ENCODE results near the gene CACNA1C.
A peak's percentile ranks its signal among the peaks of the same experiment; 100 is the strongest.

The CACNA1C gene

GRCh38 chr12:2691006-2691344, 638.2 kb downstream of the CACNA1C start:
- peak overlapping the region; percentile 40 for H3K4me3 ChIP-seq (ENCODE audit: low read depth, low read length)
- peak; percentile 31 for DNase-seq (ENCODE audit: low read depth)
- TF ChIP-seq CTCF (conservative IDR thresholded peaks at IDR 0.05; ENCODE audit: low read depth, low read length) = peak; percentile 31

- TF ChIP-seq CTCF (conservative IDR thresholded peaks at IDR 0.05; ENCODE audit: low read depth, low read length) = no peak
- H3K4me3 ChIP-seq (ENCODE audit: low read depth, low read length) = peak overlapping the region; percentile 40
- no peak for DNase-seq (ENCODE audit: low read depth)
These were observed 638.7 kb downstream of the CACNA1C start for GRCh38 chr12:2691345-2692071.

- TF ChIP-seq CTCF (conservative IDR thresholded peaks at IDR 0.05; ENCODE audit: low read depth, low read length) = no peak
- H3K4me3 ChIP-seq (ENCODE audit: low read depth, low read length) = no peak overlapping the region
- no peak for DNase-seq (ENCODE audit: low read depth)
These were observed 639.3 kb downstream of the CACNA1C start for GRCh38 chr12:2692080-2692479.

GRCh38 chr12:2693244-2693860, 640.6 kb downstream of the CACNA1C start:
- peak; percentile 17 for DNase-seq (ENCODE audit: low read depth)
- no peak overlapping the region for H3K4me3 ChIP-seq (ENCODE audit: low read depth, low read length)
- peak; percentile 13 for TF ChIP-seq CTCF (conservative IDR thresholded peaks at IDR 0.05; ENCODE audit: low read depth, low read length)

- no peak for TF ChIP-seq CTCF (conservative IDR thresholded peaks at IDR 0.05; ENCODE audit: low read depth, low read length)
- DNase-seq (ENCODE audit: low read depth) = no peak
- no peak overlapping the region for H3K4me3 ChIP-seq (ENCODE audit: low read depth, low read length)
These were observed 641.3 kb downstream of the CACNA1C start for GRCh38 chr12:2693980-2694610.

GRCh38 chr12:2696136-2696535, 643.3 kb downstream of the CACNA1C start:
- DNase-seq (ENCODE audit: low read depth) = no peak

More at GRCh38 chr12:2696136-2696535, 643.3 kb downstream of the CACNA1C start:
- no peak for TF ChIP-seq CTCF (conservative IDR thresholded peaks at IDR 0.05; ENCODE audit: low read depth, low read length)
- H3K4me3 ChIP-seq (ENCODE audit: low read depth, low read length) = no peak overlapping the region

Measured in choroid plexus epithelial cell (primary cell).